ENCODE measurements around the gene SCN5A. TPM values are rescaled to one million over a fixed set of nuclear protein-coding genes. Genes with fewer than 3 reads are reported as not detected.

SCN5A gene
- total and polyA plus RNA-seq, 4 donors, result 0.01 to 0.14 TPM; not detected in 2

DNA sequence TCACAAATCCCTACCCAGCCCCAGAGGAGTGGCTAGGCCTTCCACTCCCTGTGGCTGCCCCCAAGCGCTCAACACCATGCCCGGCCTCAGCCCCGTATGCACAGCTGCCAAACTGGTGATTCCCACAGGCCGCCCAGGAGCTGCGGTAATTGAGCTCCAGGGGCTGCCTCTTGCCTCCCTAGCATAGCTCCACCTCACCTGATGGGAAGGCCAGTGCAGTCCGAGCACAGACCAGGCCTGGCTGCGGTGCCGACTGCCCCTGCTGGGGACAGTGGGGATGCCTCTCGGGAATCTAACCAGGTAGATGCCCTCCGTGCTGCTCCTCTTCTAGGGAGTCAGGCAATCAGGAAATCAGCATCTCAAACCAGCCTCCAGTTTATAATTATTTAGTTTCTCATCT, 25.9 kb downstream of the SCN5A start:
- Histone ChIP-seq H3K4me1 (ENCODE audit: control insufficient read depth in 4 of 4, insufficient read depth in 4 of 4, low read length in 3 of 4) (no peaks in the 10 kb centered on the region), H3K27me3 (ENCODE audit: control insufficient read depth in 4 of 4, insufficient read depth in 4 of 4, low read length in 3 of 4) (no peaks in the 10 kb centered on the region), H3K36me3 (ENCODE audit: control insufficient read depth in 4 of 4, insufficient read depth in 3 of 4, low read depth in 1 of 4, low read length in 3 of 4) (no peaks in the 10 kb centered on the region), H3K27ac (ENCODE audit: low read depth in 1 of 2, low read length in 2 of 2) (no peak overlapping the region), H3K4me3 (ENCODE audit: low read depth in 1 of 3, low read length in 3 of 3) (no peak overlapping the region), H3K9ac (ENCODE audit: low read depth in 1 of 2, low read length in 2 of 2) (no peak overlapping the region), H3K9me3 (ENCODE audit: control insufficient read depth in 4 of 4, low read length in 3 of 4) (no peaks in the 10 kb centered on the region)
- no peak for TF ChIP-seq CTCF (IDR thresholded peaks at IDR 0.05; ENCODE audit: low read depth, low read length, missing input control)
- TF ChIP-seq, protein P1, sequence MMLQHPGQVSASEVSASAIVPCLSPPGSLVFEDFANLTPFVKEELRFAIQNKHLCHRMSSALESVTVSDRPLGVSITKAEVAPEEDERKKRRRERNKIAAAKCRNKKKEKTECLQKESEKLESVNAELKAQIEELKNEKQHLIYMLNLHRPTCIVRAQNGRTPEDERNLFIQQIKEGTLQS (IDR thresholded peaks at IDR 0.05), result no peak
- no peak for TF ChIP-seq MAX (IDR thresholded peaks at IDR 0.05)
- TF ChIP-seq, protein P2, sequence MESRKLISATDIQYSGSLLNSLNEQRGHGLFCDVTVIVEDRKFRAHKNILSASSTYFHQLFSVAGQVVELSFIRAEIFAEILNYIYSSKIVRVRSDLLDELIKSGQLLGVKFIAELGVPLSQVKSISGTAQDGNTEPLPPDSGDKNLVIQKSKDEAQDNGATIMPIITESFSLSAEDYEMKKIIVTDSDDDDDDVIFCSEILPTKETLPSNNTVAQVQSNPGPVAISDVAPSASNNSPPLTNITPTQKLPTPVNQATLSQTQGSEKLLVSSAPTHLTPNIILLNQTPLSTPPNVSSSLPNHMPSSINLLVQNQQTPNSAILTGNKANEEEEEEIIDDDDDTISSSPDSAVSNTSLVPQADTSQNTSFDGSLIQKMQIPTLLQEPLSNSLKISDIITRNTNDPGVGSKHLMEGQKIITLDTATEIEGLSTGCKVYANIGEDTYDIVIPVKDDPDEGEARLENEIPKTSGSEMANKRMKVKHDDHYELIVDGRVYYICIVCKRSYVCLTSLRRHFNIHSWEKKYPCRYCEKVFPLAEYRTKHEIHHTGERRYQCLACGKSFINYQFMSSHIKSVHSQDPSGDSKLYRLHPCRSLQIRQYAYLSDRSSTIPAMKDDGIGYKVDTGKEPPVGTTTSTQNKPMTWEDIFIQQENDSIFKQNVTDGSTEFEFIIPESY (IDR thresholded peaks at IDR 0.05), result no peak
- no peak for TF ChIP-seq HNF4A (conservative IDR thresholded peaks at IDR 0.05)
- TF ChIP-seq EGR1 (IDR thresholded peaks at IDR 0.05; ENCODE audit: low read depth in 2 of 2), result no peak
- no peak for TF ChIP-seq JUND (IDR thresholded peaks at IDR 0.05)
- TF ChIP-seq FOXA1 (IDR thresholded peaks at IDR 0.05), result no peak
- no peak for TF ChIP-seq GABPA (IDR thresholded peaks at IDR 0.05 in 1 of 2, conservative IDR thresholded peaks at IDR 0.05 in 1 of 2)
- 81% methylated on average over 10 of the region's 10 CpGs for WGBS
- DNase-seq (ENCODE audit: low spot score), result no peak

DNA sequence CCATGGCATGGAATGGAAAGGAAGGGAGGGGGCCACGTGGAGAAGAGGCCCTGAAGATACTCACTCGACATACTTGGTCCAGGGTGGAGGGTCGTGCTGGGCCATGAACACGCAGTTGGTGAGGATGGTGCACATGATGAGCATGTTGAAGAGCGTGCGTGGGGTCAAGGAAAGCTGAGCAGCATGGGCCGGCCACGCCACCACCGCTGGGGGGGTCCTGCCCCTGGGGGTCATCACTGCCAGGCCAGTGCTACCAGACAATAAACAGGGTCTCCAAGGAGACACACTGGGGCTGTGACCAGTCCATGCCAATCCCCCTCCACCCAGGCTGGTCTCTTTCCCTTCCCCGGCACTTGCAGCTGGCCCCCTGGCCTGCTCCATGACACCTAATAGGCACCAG, 27.2 kb downstream of the SCN5A start:
- TF ChIP-seq RXRA (IDR thresholded peaks at IDR 0.05) (no peak), CTCF (IDR thresholded peaks at IDR 0.05; ENCODE audit: low read depth, low read length, missing input control) (no peak), EGR1 (IDR thresholded peaks at IDR 0.05; ENCODE audit: low read depth in 2 of 2) (no peak)
- TF ChIP-seq, protein P1 (IDR thresholded peaks at IDR 0.05), result no peak
- Histone ChIP-seq H3K9me3 (ENCODE audit: control insufficient read depth in 4 of 4, low read length in 3 of 4) (no peaks in the 10 kb centered on the region), H3K27ac (ENCODE audit: low read depth in 1 of 2, low read length in 2 of 2) (no peak overlapping the region), H3K9ac (ENCODE audit: low read depth in 1 of 2, low read length in 2 of 2) (no peak overlapping the region), H3K27me3 (ENCODE audit: control insufficient read depth in 4 of 4, insufficient read depth in 4 of 4, low read length in 3 of 4) (no peaks in the 10 kb centered on the region), H3K36me3 (ENCODE audit: control insufficient read depth in 4 of 4, insufficient read depth in 3 of 4, low read depth in 1 of 4, low read length in 3 of 4) (no peaks in the 10 kb centered on the region), H3K4me3 (ENCODE audit: low read depth in 1 of 3, low read length in 3 of 3) (no peak overlapping the region), H3K4me1 (ENCODE audit: control insufficient read depth in 4 of 4, insufficient read depth in 4 of 4, low read length in 3 of 4) (no peaks in the 10 kb centered on the region)
- DNase-seq (ENCODE audit: low spot score), result no peak
- 92% methylated on average over 10 of the region's 10 CpGs for WGBS

Data from liver (tissue), 9 donors.